DOHH2 (cell line): Measurements from ENCODE around the gene SDHAF2.

Experiments
- H3F3A ChIP-seq: fragments of 200-600 bp; sonication (generic), shearing (Covaris generic); 2 replicates; pipeline ENCODE4 v1.6.0; 2016; ENCODE audit warnings: antibody characterized with exemption, mild to moderate bottlenecking; ENCODE audit not compliant: control insufficient read depth, insufficient read depth
- H3K27ac ChIP-seq: fragments of 200-600 bp; sonication (generic); 2 replicates; pipeline ENCODE4 v1.5.1; 2014; ENCODE audit warnings: low read depth, mild to moderate bottlenecking, low read length, moderate library complexity
- H3K27me3 ChIP-seq: fragments of 200-600 bp; sonication (generic); 2 replicates; pipeline ENCODE4 v1.6.1; 2014; ENCODE audit warnings: mild to moderate bottlenecking, low read length, mixed read lengths; ENCODE audit not compliant: control insufficient read depth
- H3K36me3 ChIP-seq: fragments of 200-600 bp; sonication (generic); 2 replicates; pipeline ENCODE4 v1.6.1; 2014; ENCODE audit warnings: mild to moderate bottlenecking, low read length, moderate library complexity, mixed read lengths; ENCODE audit not compliant: control insufficient read depth
- H3K4me1 ChIP-seq: fragments of 200-600 bp; sonication (generic); 2 replicates; pipeline ENCODE4 v1.6.1; 2014; ENCODE audit warnings: mild to moderate bottlenecking, low read length, mixed read lengths; ENCODE audit not compliant: control insufficient read depth
- H3K4me2 ChIP-seq: fragments of 200-600 bp; sonication (generic); 2 replicates; pipeline ENCODE4 v1.6.0; 2014; ENCODE audit warnings: mild to moderate bottlenecking, low read length, moderate library complexity
- H3K4me3 ChIP-seq: fragments of 200-600 bp; sonication (generic); 2 replicates; pipeline ENCODE4 v1.5.1; 2014; ENCODE audit warnings: mild to moderate bottlenecking, low read length, mixed read lengths
- H3K79me2 ChIP-seq: fragments of 200-600 bp; sonication (generic); 2 replicates; pipeline ENCODE4 v1.6.1; 2014; ENCODE audit warnings: mild to moderate bottlenecking, low read length, mixed read lengths; ENCODE audit not compliant: control insufficient read depth
- H3K9me2 ChIP-seq: fragments of 200-600 bp; sonication (generic); replicated peaks from 2 replicates; pipeline ENCODE4 v1.6.1; 2014; ENCODE audit warnings: mild to moderate bottlenecking, low read length, mixed read lengths; ENCODE audit not compliant: control insufficient read depth
- H3K9me3 ChIP-seq: fragments of 200-600 bp; sonication (generic); 2 replicates; pipeline ENCODE4 v1.6.1; 2014; ENCODE audit warnings: antibody characterized with exemption, low read length, mixed read lengths; ENCODE audit not compliant: control insufficient read depth, insufficient read depth
- H4K20me1 ChIP-seq: fragments of 200-600 bp; sonication (generic); 2 replicates; pipeline ENCODE4 v1.6.0; 2014; ENCODE audit warnings: low read depth, mild to moderate bottlenecking, antibody characterized with exemption, low read length, moderate library complexity; ENCODE audit not compliant: control insufficient read depth, insufficient read depth
- EZH2phosphoT487 ChIP-seq: fragments of 200-600 bp; sonication (generic); IDR thresholded peaks from 2 replicates; pipeline ENCODE4 v1.6.1; 2017; ENCODE audit warnings: borderline replicate concordance, mild to moderate bottlenecking, antibody characterized with exemption, low read length, moderate library complexity, mixed read lengths
- TF ChIP-seq, protein P1 (sequence below): fragments of 200-600 bp; sonication (generic); IDR thresholded peaks from one replicate; pipeline ENCODE4 v1.5.1; 2014; ENCODE audit warnings: antibody characterized with exemption, mild to moderate bottlenecking, low read depth, low read length; ENCODE audit not compliant: poor library complexity, severe bottlenecking

Gene SDHAF2

GRCh38 chr11:61481806-61482205 lies 51.9 kb downstream of the SDHAF2 start:
- Histone ChIP-seq H3K9me2 (no peaks in the 10 kb centered on the region), H3K9me3 (no peaks in the 10 kb centered on the region), H3K27ac (no peak overlapping the region), H3K27me3 (peaks cover 11% of the 10 kb centered on the region; the same call in 1 of the 2 replicates), H3K36me3 (no peaks in the 10 kb centered on the region), H3K4me2 (no peak overlapping the region), H3K4me3 (no peak overlapping the region), H3K79me2 (no peaks in the 10 kb centered on the region), H3F3A (no peaks in the 10 kb centered on the region), H4K20me1 (0 out of 2 replicates have a peak, but pooled peaks cover 5% of the 10 kb centered on the region), H3K4me1 (no peaks in the 10 kb centered on the region)
- TF ChIP-seq EZH2phosphoT487: no peak
- TF ChIP-seq, protein P1, sequence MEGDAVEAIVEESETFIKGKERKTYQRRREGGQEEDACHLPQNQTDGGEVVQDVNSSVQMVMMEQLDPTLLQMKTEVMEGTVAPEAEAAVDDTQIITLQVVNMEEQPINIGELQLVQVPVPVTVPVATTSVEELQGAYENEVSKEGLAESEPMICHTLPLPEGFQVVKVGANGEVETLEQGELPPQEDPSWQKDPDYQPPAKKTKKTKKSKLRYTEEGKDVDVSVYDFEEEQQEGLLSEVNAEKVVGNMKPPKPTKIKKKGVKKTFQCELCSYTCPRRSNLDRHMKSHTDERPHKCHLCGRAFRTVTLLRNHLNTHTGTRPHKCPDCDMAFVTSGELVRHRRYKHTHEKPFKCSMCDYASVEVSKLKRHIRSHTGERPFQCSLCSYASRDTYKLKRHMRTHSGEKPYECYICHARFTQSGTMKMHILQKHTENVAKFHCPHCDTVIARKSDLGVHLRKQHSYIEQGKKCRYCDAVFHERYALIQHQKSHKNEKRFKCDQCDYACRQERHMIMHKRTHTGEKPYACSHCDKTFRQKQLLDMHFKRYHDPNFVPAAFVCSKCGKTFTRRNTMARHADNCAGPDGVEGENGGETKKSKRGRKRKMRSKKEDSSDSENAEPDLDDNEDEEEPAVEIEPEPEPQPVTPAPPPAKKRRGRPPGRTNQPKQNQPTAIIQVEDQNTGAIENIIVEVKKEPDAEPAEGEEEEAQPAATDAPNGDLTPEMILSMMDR: no peak

DNA sequence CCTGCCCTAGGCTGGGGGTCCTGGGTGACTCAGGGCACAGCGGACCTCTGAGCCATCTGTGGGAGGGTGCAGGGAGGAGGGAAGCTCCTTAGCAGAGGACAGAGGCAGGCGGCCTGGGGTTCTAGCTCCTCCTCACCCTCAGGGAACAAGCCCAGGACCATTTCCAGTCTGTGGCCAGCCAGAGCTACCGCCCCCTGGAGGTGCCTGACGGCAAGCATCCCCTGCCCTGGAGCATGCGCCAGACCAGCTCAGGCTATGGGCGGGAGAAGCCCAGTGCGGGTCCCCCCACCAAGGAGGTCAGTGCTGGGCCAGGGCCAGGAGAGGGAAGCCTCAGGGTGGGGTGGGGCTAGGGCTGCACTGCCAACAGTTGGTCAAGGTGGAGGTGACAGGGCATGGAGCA lies 52.6 kb downstream of the SDHAF2 start:
- Histone ChIP-seq H3K36me3 (no peaks in the 10 kb centered on the region), H4K20me1 (0 out of 2 replicates have a peak, but pooled peaks cover 5% of the 10 kb centered on the region), H3K9me2 (no peaks in the 10 kb centered on the region), H3K79me2 (no peaks in the 10 kb centered on the region), H3K4me3 (no peak overlapping the region), H3K4me1 (no peaks in the 10 kb centered on the region), H3K27ac (no peak overlapping the region), H3K27me3 (peaks cover 11% of the 10 kb centered on the region; the same call in 1 of the 2 replicates), H3K4me2 (no peak overlapping the region), H3F3A (no peaks in the 10 kb centered on the region), H3K9me3 (no peaks in the 10 kb centered on the region)
- TF ChIP-seq, protein P1: peak; percentile 79
- TF ChIP-seq EZH2phosphoT487: no peak

DNA sequence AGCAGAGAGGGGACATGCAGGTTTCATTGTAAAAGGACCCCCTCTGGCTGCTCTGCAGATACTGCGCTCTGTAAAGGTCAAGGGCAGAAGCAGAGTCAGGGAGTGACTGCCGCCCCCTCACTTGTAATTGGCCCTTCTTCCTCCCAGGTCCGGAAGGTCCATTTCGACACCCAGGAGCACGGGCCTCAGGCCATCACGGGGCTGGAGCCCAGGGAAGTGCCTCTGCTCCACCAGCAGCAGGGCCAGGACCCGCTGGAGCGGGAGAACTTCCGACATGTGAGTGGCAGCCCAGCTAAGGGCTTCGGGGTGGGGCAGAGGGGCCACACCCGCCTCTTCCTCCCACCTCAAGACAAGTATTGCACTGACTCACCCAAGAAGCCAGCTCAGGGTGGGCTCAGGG lies 54.6 kb downstream of the SDHAF2 start:
- Histone ChIP-seq H3K36me3 (no peaks in the 10 kb centered on the region), H3K79me2 (no peaks in the 10 kb centered on the region), H4K20me1 (no peaks in the 10 kb centered on the region), H3K27ac (no peak overlapping the region), H3K4me3 (no peak overlapping the region), H3K9me2 (no peaks in the 10 kb centered on the region), H3K4me2 (no peak overlapping the region), H3F3A (no peaks in the 10 kb centered on the region), H3K9me3 (no peaks in the 10 kb centered on the region), H3K27me3 (peaks cover 5% of the 10 kb centered on the region; the same call in 1 of the 2 replicates), H3K4me1 (no peaks in the 10 kb centered on the region)
- TF ChIP-seq, protein P1: no peak
- TF ChIP-seq EZH2phosphoT487: no peak

GRCh38 chr11:61485080-61485479 lies 55.2 kb downstream of the SDHAF2 start:
- Histone ChIP-seq H3K79me2 (no peaks in the 10 kb centered on the region), H3K36me3 (no peaks in the 10 kb centered on the region), H3K4me3 (no peak overlapping the region), H3F3A (no peaks in the 10 kb centered on the region), H3K27ac (no peak overlapping the region), H4K20me1 (no peaks in the 10 kb centered on the region), H3K4me1 (no peaks in the 10 kb centered on the region), H3K9me3 (no peaks in the 10 kb centered on the region), H3K9me2 (no peaks in the 10 kb centered on the region), H3K27me3 (peaks cover 5% of the 10 kb centered on the region; the same call in 1 of the 2 replicates), H3K4me2 (no peak overlapping the region)
- TF ChIP-seq EZH2phosphoT487: no peak
- TF ChIP-seq, protein P1: no peak
